ENCODE results near the gene CSH2.
"Not testable (repeated sequence)": the region's sequence is repeated elsewhere in the genome, so short reads cannot be mapped to it uniquely, and the experiment has no call there.

Gene CSH2

GRCh38 chr17:63896524-63897354, 23.3 kb upstream of the CSH2 start, which contains the start of gene CSH1:
Gene CSH1, minus strand, starts transcription at chr17:63896574. Its CDS starts 63 bp downstream, at chr17:63896511.
- DNase-seq, result not testable (repeated sequence)

- DNase-seq, result not testable (repeated sequence)
Observed at GRCh38 chr17:63894821-63895220, 21.3 kb upstream of the CSH2 start.

- DNase-seq, result not testable (repeated sequence)
Observed at GRCh38 chr17:63894021-63894420, 20.5 kb upstream of the CSH2 start.

- not testable (repeated sequence) for DNase-seq
Observed at GRCh38 chr17:63892316-63893037, 19.0 kb upstream of the CSH2 start.

- DNase-seq, result peak; percentile 38
Observed at GRCh38 chr17:63889026-63889848, 15.8 kb upstream of the CSH2 start.

- DNase-seq, result not testable (repeated sequence)
Observed at GRCh38 chr17:63885119-63885518, 11.6 kb upstream of the CSH2 start.

- not testable (repeated sequence) for DNase-seq
Observed at GRCh38 chr17:63882626-63883126, 9.2 kb upstream of the CSH2 start.

GRCh38 chr17:63881935-63882601, 8.6 kb upstream of the CSH2 start, which contains the start of gene GH2:
Gene GH2, minus strand, starts transcription at chr17:63881944. Its CDS starts 143 bp downstream, at chr17:63881801.
- peak; percentile 42 for DNase-seq

GRCh38 chr17:63881337-63881736, 7.9 kb upstream of the CSH2 start:
- not testable (repeated sequence) for DNase-seq

- no peak for DNase-seq
Observed at GRCh38 chr17:63880706-63881105, 7.2 kb upstream of the CSH2 start.

GRCh38 chr17:63878413-63878812, 4.9 kb upstream of the CSH2 start:
- not testable (repeated sequence) for DNase-seq

- not testable (repeated sequence) for DNase-seq
Observed at GRCh38 chr17:63874693-63875092, 1.2 kb upstream of the CSH2 start.

- not testable (repeated sequence) for DNase-seq
Observed at GRCh38 chr17:63874061-63874626, 667 bp upstream of the CSH2 start.

- DNase-seq, result not testable (repeated sequence)
Observed at GRCh38 chr17:63871646-63872365, 1.7 kb downstream of the CSH2 start.

- not testable (repeated sequence) for DNase-seq
Observed at GRCh38 chr17:63870292-63870665, 3.2 kb downstream of the CSH2 start.

- not testable (repeated sequence) for DNase-seq
Observed at GRCh38 chr17:63869491-63870291, 3.8 kb downstream of the CSH2 start.

GRCh38 chr17:63866625-63867024, 6.9 kb downstream of the CSH2 start:
- DNase-seq, result not testable (repeated sequence)

- no peak for DNase-seq
Observed at GRCh38 chr17:63859257-63859656, 14.2 kb downstream of the CSH2 start.

- DNase-seq, result not testable (repeated sequence)
Observed at GRCh38 chr17:63856425-63856824, 17.1 kb downstream of the CSH2 start.

GRCh38 chr17:63855185-63855584, 18.3 kb downstream of the CSH2 start:
- no peak for DNase-seq
